Measurements from ENCODE around the gene TM4SF18. TPM values are rescaled to one million over a fixed set of nuclear protein-coding genes. Genes with fewer than 3 reads are reported as not detected.

The TM4SF18 gene
- total RNA-seq, 2 experiments from 2014 or later, result not detected

- Mint-ChIP-seq H3K27me3 (peaks cover 38% of the 10 kb centered on the region), H3K27ac (no peak overlapping the region), H3K9me3 (ENCODE audit: low read depth) (no peaks in the 10 kb centered on the region), H3K36me3 (no peaks in the 10 kb centered on the region), H3K4me1 (no peaks in the 10 kb centered on the region), H3K4me3 (no peak overlapping the region)
- no peak for DNase-seq
- CTCF ChIA-PET, result interaction anchor here (0.9 kb wide), 1 partner anchor 14 kb away, joined by 3 read pairs; no protein-coding TSS in a partner anchor
- ATAC-seq, result no peak
Observed at GRCh38 chr3:149307435-149307783, 26.0 kb downstream of the TM4SF18 start.

GRCh38 chr3:149306751-149307434 is 26.5 kb downstream of the TM4SF18 start:
- H3K4me3 Mint-ChIP-seq, result no peak overlapping the region
- no peak overlapping the region for H3K27ac Mint-ChIP-seq
- no peaks in the 10 kb centered on the region for H3K36me3 Mint-ChIP-seq
- no peaks in the 10 kb centered on the region for H3K9me3 Mint-ChIP-seq (ENCODE audit: low read depth)
- no peak for DNase-seq
- peaks cover 38% of the 10 kb centered on the region for H3K27me3 Mint-ChIP-seq
- CTCF ChIA-PET, result interaction anchor here (0.9 kb wide), 1 partner anchor 14 kb away, joined by 3 read pairs; no protein-coding TSS in a partner anchor
- ATAC-seq, result no peak
- no peaks in the 10 kb centered on the region for H3K4me1 Mint-ChIP-seq

GRCh38 chr3:149305376-149305775 is 28.1 kb downstream of the TM4SF18 start:
- CTCF ChIA-PET, result no interaction called here
- Mint-ChIP-seq H3K27ac (no peak overlapping the region), H3K36me3 (no peaks in the 10 kb centered on the region), H3K9me3 (ENCODE audit: low read depth) (no peaks in the 10 kb centered on the region), H3K27me3 (peaks cover 42% of the 10 kb centered on the region), H3K4me1 (peaks cover 2% of the 10 kb centered on the region), H3K4me3 (no peak overlapping the region)
- no peak for ATAC-seq
- no peak for DNase-seq

GRCh38 chr3:149299938-149300801 is 33.3 kb downstream of the TM4SF18 start:
- Mint-ChIP-seq H3K9me3 (ENCODE audit: low read depth) (no peaks in the 10 kb centered on the region), H3K36me3 (no peaks in the 10 kb centered on the region), H3K4me1 (peaks cover 7% of the 10 kb centered on the region), H3K27me3 (peaks cover 47% of the 10 kb centered on the region), H3K27ac (no peak overlapping the region), H3K4me3 (no peak overlapping the region)
- CTCF ChIA-PET, result interaction anchor here (0.7 to 1.5 kb wide), 2 partner anchors 9 to 180 kb away, joined by 4 read pairs; no protein-coding TSS in a partner anchor
- ATAC-seq, result peak; percentile 45
- DNase-seq, result no peak

GRCh38 chr3:149296972-149297371 is 36.5 kb downstream of the TM4SF18 start:
- H3K27me3 Mint-ChIP-seq, result peaks cover 22% of the 10 kb centered on the region
- CTCF ChIA-PET, result no interaction called here
- no peak for ATAC-seq
- H3K9me3 Mint-ChIP-seq (ENCODE audit: low read depth), result no peaks in the 10 kb centered on the region
- no peak overlapping the region for H3K4me3 Mint-ChIP-seq
- no peak for DNase-seq
- peaks cover 7% of the 10 kb centered on the region for H3K4me1 Mint-ChIP-seq
- H3K36me3 Mint-ChIP-seq, result no peaks in the 10 kb centered on the region
- H3K27ac Mint-ChIP-seq, result no peak overlapping the region

- Mint-ChIP-seq H3K4me3 (no peak overlapping the region), H3K27ac (no peak overlapping the region), H3K36me3 (no peaks in the 10 kb centered on the region), H3K9me3 (ENCODE audit: low read depth) (no peaks in the 10 kb centered on the region), H3K27me3 (peaks cover 5% of the 10 kb centered on the region), H3K4me1 (no peaks in the 10 kb centered on the region)
- CTCF ChIA-PET, result interaction anchor here (0.8 to 1.3 kb wide), 4 partner anchors 13 to 337 kb away, joined by 3 read pairs; no protein-coding TSS in a partner anchor
- DNase-seq (no peak), ATAC-seq (no peak)
Observed at GRCh38 chr3:149292666-149293065, 40.8 kb downstream of the TM4SF18 start.

- Mint-ChIP-seq H3K36me3 (no peaks in the 10 kb centered on the region), H3K27me3 (no peaks in the 10 kb centered on the region), H3K4me3 (no peak overlapping the region), H3K4me1 (no peaks in the 10 kb centered on the region), H3K9me3 (ENCODE audit: low read depth) (no peaks in the 10 kb centered on the region), H3K27ac (no peak overlapping the region)
- DNase-seq (no peak), ATAC-seq (no peak)
- CTCF ChIA-PET, result no interaction called here
Observed at GRCh38 chr3:149291178-149291577, 42.3 kb downstream of the TM4SF18 start.

GRCh38 chr3:149288655-149289054 is 44.8 kb downstream of the TM4SF18 start:
- no peaks in the 10 kb centered on the region for H3K4me1 Mint-ChIP-seq
- H3K27me3 Mint-ChIP-seq, result no peaks in the 10 kb centered on the region
- DNase-seq (no peak), ATAC-seq (no peak)
- H3K4me3 Mint-ChIP-seq, result no peak overlapping the region
- H3K9me3 Mint-ChIP-seq (ENCODE audit: low read depth), result no peaks in the 10 kb centered on the region
- CTCF ChIA-PET, result interaction anchor here (0.6 to 2.0 kb wide), 2 partner anchors 13 to 64 kb away, joined by 3 to 6 read pairs; no protein-coding TSS in a partner anchor
- no peak overlapping the region for H3K27ac Mint-ChIP-seq
- H3K36me3 Mint-ChIP-seq, result no peaks in the 10 kb centered on the region

GRCh38 chr3:149284034-149284433 is 49.4 kb downstream of the TM4SF18 start:
- H3K9me3 Mint-ChIP-seq (ENCODE audit: low read depth), result no peaks in the 10 kb centered on the region
- no peaks in the 10 kb centered on the region for H3K27me3 Mint-ChIP-seq
- H3K4me1 Mint-ChIP-seq, result no peaks in the 10 kb centered on the region
- no peak overlapping the region for H3K27ac Mint-ChIP-seq
- no peaks in the 10 kb centered on the region for H3K36me3 Mint-ChIP-seq
- H3K4me3 Mint-ChIP-seq, result no peak overlapping the region
- DNase-seq, result no peak
- CTCF ChIA-PET, result interaction anchor here (0.6 kb wide), 1 partner anchor 329 kb away, joined by 5 read pairs; no protein-coding TSS in a partner anchor
- ATAC-seq, result no peak

GRCh38 chr3:149283401-149283800 is 50.0 kb downstream of the TM4SF18 start:
- no peak overlapping the region for H3K4me3 Mint-ChIP-seq
- H3K27me3 Mint-ChIP-seq, result no peaks in the 10 kb centered on the region
- ATAC-seq (no peak), DNase-seq (no peak)
- no peaks in the 10 kb centered on the region for H3K9me3 Mint-ChIP-seq (ENCODE audit: low read depth)
- CTCF ChIA-PET, result interaction anchor here (0.7 kb wide), 1 partner anchor 14 kb away, joined by 3 read pairs; no protein-coding TSS in a partner anchor
- H3K4me1 Mint-ChIP-seq, result no peaks in the 10 kb centered on the region
- H3K36me3 Mint-ChIP-seq, result no peaks in the 10 kb centered on the region
- no peak overlapping the region for H3K27ac Mint-ChIP-seq

GRCh38 chr3:149282836-149283235 is 50.6 kb downstream of the TM4SF18 start:
- DNase-seq (no peak), ATAC-seq (no peak)
- no peaks in the 10 kb centered on the region for H3K36me3 Mint-ChIP-seq
- CTCF ChIA-PET, result no interaction called here
- H3K4me1 Mint-ChIP-seq, result peaks cover under 1% of the 10 kb centered on the region
- H3K4me3 Mint-ChIP-seq, result no peak overlapping the region
- no peaks in the 10 kb centered on the region for H3K27me3 Mint-ChIP-seq
- no peaks in the 10 kb centered on the region for H3K9me3 Mint-ChIP-seq (ENCODE audit: low read depth)
- no peak overlapping the region for H3K27ac Mint-ChIP-seq

- Mint-ChIP-seq H3K9me3 (ENCODE audit: low read depth) (no peaks in the 10 kb centered on the region), H3K4me1 (peaks cover 6% of the 10 kb centered on the region), H3K27me3 (no peaks in the 10 kb centered on the region), H3K27ac (no peak overlapping the region), H3K4me3 (no peak overlapping the region), H3K36me3 (no peaks in the 10 kb centered on the region)
- CTCF ChIA-PET, result interaction anchor here (5.4 kb wide), 1 partner anchor 327 kb away, joined by 28 read pairs; no protein-coding TSS in a partner anchor
- ATAC-seq (no peak), DNase-seq (no peak)
Observed at GRCh38 chr3:149282322-149282721, 51.1 kb downstream of the TM4SF18 start.

GRCh38 chr3:149280671-149281349 is 52.6 kb downstream of the TM4SF18 start:
- DNase-seq, result no peak
- CTCF ChIA-PET, result interaction anchor here (1.0 to 5.4 kb wide), 3 partner anchors 11 to 326 kb away, joined by 3 to 28 read pairs (median 11); no protein-coding TSS in a partner anchor
- Mint-ChIP-seq H3K27ac (no peak overlapping the region), H3K9me3 (ENCODE audit: low read depth) (no peaks in the 10 kb centered on the region), H3K4me1 (peaks cover 13% of the 10 kb centered on the region), H3K36me3 (no peaks in the 10 kb centered on the region), H3K4me3 (no peak overlapping the region), H3K27me3 (no peaks in the 10 kb centered on the region)
- ATAC-seq, result no peak
